ENCODE measurements around the gene KHDRBS1. TPM values are rescaled to one million over a fixed set of nuclear protein-coding genes. Genes with fewer than 3 reads are reported as not detected.
"Not testable (repeated sequence)": the region's sequence is repeated elsewhere in the genome, so short reads cannot be mapped to it uniquely, and the experiment has no call there.

The KHDRBS1 gene
- total and polyA plus RNA-seq, 2 experiments from 2014 or later = 99.5 to 116 TPM

GRCh38 chr1:32014948-32015273 lies 1.2 kb downstream of the KHDRBS1 start:
- TF ChIP-seq CTCF (IDR thresholded peaks at IDR 0.05; ENCODE audit: low read depth, low read length) = no peak
- H3K4me3 ChIP-seq = peak overlapping the region; percentile 79
- H3K4me1 ChIP-seq (ENCODE audit: low read depth) = peaks cover 21% of the 10 kb centered on the region
- peak overlapping the region; percentile 96 for H3K27ac ChIP-seq
- H3K9me3 ChIP-seq (ENCODE audit: low read depth) = no peaks in the 10 kb centered on the region
- no peaks in the 10 kb centered on the region for H3K27me3 ChIP-seq
- DNase-seq (ENCODE audit: low read depth in 1 of 2, low spot score in 1 of 2) = no peak
- H3K36me3 ChIP-seq = peaks cover 5% of the 10 kb centered on the region

DNA sequence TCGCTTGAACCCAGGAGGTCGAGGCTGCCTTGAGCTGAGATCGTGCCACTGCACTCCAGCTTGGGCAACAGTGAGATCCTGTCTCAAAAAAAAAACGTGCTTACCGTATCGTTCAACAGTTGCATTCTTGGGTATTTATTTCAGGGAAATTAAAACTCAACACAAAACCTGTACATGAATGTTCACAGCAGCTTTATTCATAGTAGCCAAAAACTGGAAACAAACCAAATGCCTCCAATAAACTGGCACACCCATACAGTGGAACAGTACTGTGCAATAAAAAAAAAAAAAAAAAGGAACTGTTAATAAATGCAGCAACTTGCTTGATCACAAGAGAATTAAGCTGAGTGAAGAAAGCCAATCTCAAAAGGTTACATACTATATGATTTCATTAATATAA lies 6.7 kb downstream of the KHDRBS1 start:
- Histone ChIP-seq H3K4me3 (no peak overlapping the region), H3K27ac (no peak overlapping the region), H3K4me1 (ENCODE audit: low read depth) (peaks cover 16% of the 10 kb centered on the region), H3K27me3 (no peaks in the 10 kb centered on the region), H3K36me3 (peaks cover 15% of the 10 kb centered on the region), H3K9me3 (ENCODE audit: low read depth) (no peaks in the 10 kb centered on the region)
- no peak for TF ChIP-seq CTCF (IDR thresholded peaks at IDR 0.05; ENCODE audit: low read depth, low read length)
- no peak for DNase-seq (ENCODE audit: low read depth in 1 of 2, low spot score in 1 of 2)

GRCh38 chr1:32021574-32022018 lies 7.9 kb downstream of the KHDRBS1 start:
- not testable (repeated sequence) for H3K27me3 ChIP-seq; H3K9me3 ChIP-seq (ENCODE audit: low read depth); DNase-seq (ENCODE audit: low read depth in 1 of 2, low spot score in 1 of 2); H3K4me1 ChIP-seq (ENCODE audit: low read depth); H3K27ac ChIP-seq; H3K4me3 ChIP-seq
- H3K36me3 ChIP-seq = peaks cover 14% of the 10 kb centered on the region

DNA sequence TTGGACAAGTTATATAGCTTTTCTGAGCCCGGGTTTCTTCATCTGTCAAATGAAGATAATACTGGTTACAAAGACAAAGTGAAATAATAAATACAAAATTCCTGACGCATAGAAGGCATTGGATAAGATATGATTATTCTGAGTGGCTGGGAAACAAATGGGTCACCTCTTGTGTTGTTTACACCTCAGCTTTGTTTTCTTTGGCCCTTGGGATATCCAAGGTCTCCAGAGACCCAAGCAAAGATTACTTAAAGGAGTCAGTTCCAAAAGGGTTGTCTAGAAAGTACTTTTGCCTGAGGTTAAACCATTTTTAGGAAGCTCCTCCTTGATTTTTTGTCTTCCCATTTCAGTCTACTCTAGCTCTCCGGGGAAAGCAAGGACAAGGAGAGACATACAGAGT lies 9.7 kb downstream of the KHDRBS1 start:
- TF ChIP-seq CTCF (IDR thresholded peaks at IDR 0.05; ENCODE audit: low read depth, low read length) = no peak
- Histone ChIP-seq H3K27ac (peak overlapping the region; percentile 45), H3K4me1 (ENCODE audit: low read depth) (no peaks in the 10 kb centered on the region), H3K4me3 (no peak overlapping the region), H3K27me3 (no peaks in the 10 kb centered on the region), H3K9me3 (ENCODE audit: low read depth) (no peaks in the 10 kb centered on the region), H3K36me3 (peaks cover 11% of the 10 kb centered on the region)
- DNase-seq (ENCODE audit: low read depth in 1 of 2, low spot score in 1 of 2) = peak in 1 of 2 donors; percentile 62

- Histone ChIP-seq H3K36me3 (peaks cover 11% of the 10 kb centered on the region), H3K27ac (no peak overlapping the region), H3K4me3 (no peak overlapping the region), H3K4me1 (ENCODE audit: low read depth) (no peaks in the 10 kb centered on the region), H3K27me3 (no peaks in the 10 kb centered on the region), H3K9me3 (ENCODE audit: low read depth) (no peaks in the 10 kb centered on the region)
- no peak for DNase-seq (ENCODE audit: low read depth in 1 of 2, low spot score in 1 of 2)
- TF ChIP-seq CTCF (IDR thresholded peaks at IDR 0.05; ENCODE audit: low read depth, low read length) = no peak
These were observed 11.8 kb downstream of the KHDRBS1 start for GRCh38 chr1:32025515-32025914.

DNA sequence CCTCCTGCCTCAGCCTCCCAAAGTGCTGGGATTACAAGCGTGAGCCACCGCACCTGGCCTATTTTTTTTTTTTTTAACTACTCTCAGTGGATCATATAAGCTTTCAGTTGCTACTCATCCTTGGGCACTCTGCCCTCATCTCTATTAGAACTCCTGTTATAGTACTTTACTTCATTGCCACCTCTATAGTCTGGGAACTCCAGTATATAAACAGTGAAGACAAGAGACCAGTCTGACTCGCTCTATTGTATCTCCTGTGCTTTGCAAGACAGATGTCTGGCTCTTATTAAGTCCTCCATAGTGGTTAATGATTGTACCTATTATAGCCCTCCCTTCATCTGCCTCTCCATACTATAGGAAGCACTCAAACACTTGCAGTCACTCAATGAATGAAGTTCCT lies 15.1 kb downstream of the KHDRBS1 start:
- H3K27ac ChIP-seq = no peak overlapping the region
- H3K27me3 ChIP-seq = no peaks in the 10 kb centered on the region
- no peak for TF ChIP-seq CTCF (IDR thresholded peaks at IDR 0.05; ENCODE audit: low read depth, low read length)
- no peaks in the 10 kb centered on the region for H3K9me3 ChIP-seq (ENCODE audit: low read depth)
- peaks cover 20% of the 10 kb centered on the region for H3K36me3 ChIP-seq
- no peak overlapping the region for H3K4me3 ChIP-seq
- DNase-seq (ENCODE audit: low read depth in 1 of 2, low spot score in 1 of 2) = no peak
- H3K4me1 ChIP-seq (ENCODE audit: low read depth) = no peaks in the 10 kb centered on the region

All from cardiac muscle cell (in vitro differentiated cells and primary cell).